Measurements from ENCODE around the gene PIP4K2C. TPM values are rescaled to one million over a fixed set of nuclear protein-coding genes. Genes with fewer than 3 reads are reported as not detected.

The PIP4K2C gene
- total RNA-seq, 1 experiment from 2014 or later, result 48.7 TPM

GRCh38 chr12:57571926-57572762, 18.8 kb upstream of the PIP4K2C start:
- Histone ChIP-seq H3K27me3 (ENCODE audit: insufficient read depth, low read depth) (peaks cover 21% of the 10 kb centered on the region), H3K9me2 (ENCODE audit: insufficient read depth) (no peaks in the 10 kb centered on the region), H3K36me3 (ENCODE audit: low read depth) (no peaks in the 10 kb centered on the region), H3K4me2 (no peak overlapping the region), H3F3A (ENCODE audit: insufficient read depth, low read depth) (no peaks in the 10 kb centered on the region), H3K9me3 (ENCODE audit: insufficient read depth, low read depth) (no peaks in the 10 kb centered on the region), H2AFZ (no peak overlapping the region), H3K79me2 (ENCODE audit: low read depth) (no peaks in the 10 kb centered on the region), H3K4me1 (replicated peaks; ENCODE audit: insufficient read depth) (no peaks in the 10 kb centered on the region), H3K27ac (no peak overlapping the region), H3K4me3 (no peak overlapping the region), H4K20me1 (ENCODE audit: insufficient read depth) (no peaks in the 10 kb centered on the region)
- intact Hi-C loops (cut with micrococcal nuclease; ENCODE audit: unreplicated experiment), result no loop called here
- BruUV-seq (replicated peaks), result no TSS peak
- ChIA-PET CTCF (no interaction called here), POLR2A (ENCODE audit: unreplicated experiment) (no interaction called here)
- TF ChIP-seq EZH2 (IDR thresholded peaks at IDR 0.05; ENCODE audit: low read depth), result no peak
- TF ChIP-seq CTCF (conservative IDR thresholded peaks at IDR 0.05), result no peak
- no peak for DNase-seq

- H3K4me3 ChIP-seq, result no peak overlapping the region
- peaks cover 5% of the 10 kb centered on the region; the same call in 1 of the 2 replicates for H3K27me3 ChIP-seq (ENCODE audit: insufficient read depth, low read depth)
- DNase-seq, result no peak
- no peaks in the 10 kb centered on the region for H3K36me3 ChIP-seq (ENCODE audit: low read depth)
- CTCF ChIA-PET, result interaction anchor here (0.7 kb wide), 1 partner anchor 46 kb away, joined by 3 read pairs; no protein-coding TSS in a partner anchor
- no peak overlapping the region for H3K4me2 ChIP-seq
- intact Hi-C loops (cut with micrococcal nuclease; ENCODE audit: unreplicated experiment), result no loop called here
- no peaks in the 10 kb centered on the region for H3K9me3 ChIP-seq (ENCODE audit: insufficient read depth, low read depth)
- H3F3A ChIP-seq (ENCODE audit: insufficient read depth, low read depth), result no peaks in the 10 kb centered on the region
- BruUV-seq (replicated peaks), result no TSS peak
- no peaks in the 10 kb centered on the region for H4K20me1 ChIP-seq (ENCODE audit: insufficient read depth)
- TF ChIP-seq CTCF (conservative IDR thresholded peaks at IDR 0.05), result no peak
- TF ChIP-seq EZH2 (IDR thresholded peaks at IDR 0.05; ENCODE audit: low read depth), result no peak
- no peaks in the 10 kb centered on the region for H3K79me2 ChIP-seq (ENCODE audit: low read depth)
- no peaks in the 10 kb centered on the region for H3K4me1 ChIP-seq (replicated peaks; ENCODE audit: insufficient read depth)
- no peak overlapping the region for H3K27ac ChIP-seq
- no peaks in the 10 kb centered on the region for H3K9me2 ChIP-seq (ENCODE audit: insufficient read depth)
- H2AFZ ChIP-seq, result no peak overlapping the region
- POLR2A ChIA-PET (ENCODE audit: unreplicated experiment), result no interaction called here
Observed at GRCh38 chr12:57574795-57575194, 16.2 kb upstream of the PIP4K2C start.

GRCh38 chr12:57575771-57576612, 15.0 kb upstream of the PIP4K2C start:
- POLR2A ChIA-PET (ENCODE audit: unreplicated experiment), result interaction anchor here (0.6 kb wide), 1 partner anchor 49 kb away, joined by 5 read pairs; no protein-coding TSS in a partner anchor

More at GRCh38 chr12:57575771-57576612, 15.0 kb upstream of the PIP4K2C start:
- TF ChIP-seq EZH2 (IDR thresholded peaks at IDR 0.05; ENCODE audit: low read depth), result no peak
- TF ChIP-seq CTCF (conservative IDR thresholded peaks at IDR 0.05), result no peak
- no peak overlapping the region for H2AFZ ChIP-seq
- no peaks in the 10 kb centered on the region for H3K4me1 ChIP-seq (replicated peaks; ENCODE audit: insufficient read depth)
- H3K27me3 ChIP-seq (ENCODE audit: insufficient read depth, low read depth), result peaks cover 10% of the 10 kb centered on the region; the same call in 1 of the 2 replicates
- no peaks in the 10 kb centered on the region for H4K20me1 ChIP-seq (ENCODE audit: insufficient read depth)
- H3K79me2 ChIP-seq (ENCODE audit: low read depth), result no peaks in the 10 kb centered on the region
- H3F3A ChIP-seq (ENCODE audit: insufficient read depth, low read depth), result no peaks in the 10 kb centered on the region
- DNase-seq, result no peak
- BruUV-seq (replicated peaks), result no TSS peak
- no peak overlapping the region for H3K4me3 ChIP-seq
- no peak overlapping the region for H3K27ac ChIP-seq
- intact Hi-C loops (cut with micrococcal nuclease; ENCODE audit: unreplicated experiment), result no loop called here
- H3K9me2 ChIP-seq (ENCODE audit: insufficient read depth), result no peaks in the 10 kb centered on the region
- no peaks in the 10 kb centered on the region for H3K36me3 ChIP-seq (ENCODE audit: low read depth)
- CTCF ChIA-PET, result no interaction called here
- H3K9me3 ChIP-seq (ENCODE audit: insufficient read depth, low read depth), result no peaks in the 10 kb centered on the region
- H3K4me2 ChIP-seq, result no peak overlapping the region

All from PC-9 (cell line).